AG20443 (cell line): ENCODE data around the gene TRAPPC1.

ENCODE experiments used
- DNase-seq: peaks from one replicate; pipeline ENCODE4 v3.0.0; 2012; ENCODE audit warnings: low spot score, mixed read lengths

TRAPPC1 gene

GRCh38 chr17:7940743-7941142, 9.0 kb upstream of the TRAPPC1 start:
- DNase-seq = no peak

GRCh38 chr17:7940034-7940433, 8.3 kb upstream of the TRAPPC1 start:
- no peak for DNase-seq

- no peak for DNase-seq
These were observed 4.1 kb upstream of the TRAPPC1 start for GRCh38 chr17:7935859-7936258.

- DNase-seq = peak; percentile 73
These were observed 1.2 kb upstream of the TRAPPC1 start for GRCh38 chr17:7932949-7933348.

- peak; percentile 38 for DNase-seq
These were observed 741 bp upstream of the TRAPPC1 start for GRCh38 chr17:7932483-7932891.

- DNase-seq = no peak
These were observed 710 bp downstream of the TRAPPC1 start for GRCh38 chr17:7930841-7931631.

- DNase-seq = peak; percentile 91
These were observed 2.4 kb downstream of the TRAPPC1 start, which contains the start of gene KCNAB3 for GRCh38 chr17:7929158-7930023. KCNAB3 (minus strand) TSS chr17:7929856; CDS start chr17:7929435, 421 bp downstream.

GRCh38 chr17:7927596-7927995, 4.2 kb downstream of the TRAPPC1 start:
- DNase-seq = no peak

- DNase-seq = peak; percentile 87
These were observed 8.7 kb downstream of the TRAPPC1 start for GRCh38 chr17:7922845-7923628.

- no peak for DNase-seq
These were observed 9.4 kb downstream of the TRAPPC1 start for GRCh38 chr17:7922269-7922844.

- DNase-seq = no peak
These were observed 14.9 kb downstream of the TRAPPC1 start for GRCh38 chr17:7916808-7917207.

- no peak for DNase-seq
These were observed 15.4 kb downstream of the TRAPPC1 start for GRCh38 chr17:7916385-7916682.

GRCh38 chr17:7915611-7916384, 15.9 kb downstream of the TRAPPC1 start, which contains the start of gene RNF227:
RNF227 (minus strand) TSS chr17:7916289; CDS start chr17:7916195, 94 bp downstream.
- DNase-seq = peak; percentile 93

GRCh38 chr17:7915179-7915610, 16.6 kb downstream of the TRAPPC1 start:
- DNase-seq = no peak

GRCh38 chr17:7912927-7913524, 18.7 kb downstream of the TRAPPC1 start:
- DNase-seq = peak; percentile 65

GRCh38 chr17:7911116-7911515, 20.6 kb downstream of the TRAPPC1 start:
- no peak for DNase-seq

GRCh38 chr17:7910711-7911110, 21.0 kb downstream of the TRAPPC1 start:
- no peak for DNase-seq

- DNase-seq = no peak
These were observed 21.5 kb downstream of the TRAPPC1 start for GRCh38 chr17:7910281-7910680.

GRCh38 chr17:7909089-7909488, 22.7 kb downstream of the TRAPPC1 start:
- no peak for DNase-seq
